C1 segment of cervical spinal cord (tissue), 14 donors: Measurements from ENCODE around the gene TNS3.
"Not testable (repeated sequence)": the region's sequence is repeated elsewhere in the genome, so short reads cannot be mapped to it uniquely, and the experiment has no call there.

Experiments
- DNase-seq, 14 donors: peaks; one replicate each; lab custom pipeline; 2025; lab: John Stamatoyannopoulos, UW

Gene TNS3

DNA sequence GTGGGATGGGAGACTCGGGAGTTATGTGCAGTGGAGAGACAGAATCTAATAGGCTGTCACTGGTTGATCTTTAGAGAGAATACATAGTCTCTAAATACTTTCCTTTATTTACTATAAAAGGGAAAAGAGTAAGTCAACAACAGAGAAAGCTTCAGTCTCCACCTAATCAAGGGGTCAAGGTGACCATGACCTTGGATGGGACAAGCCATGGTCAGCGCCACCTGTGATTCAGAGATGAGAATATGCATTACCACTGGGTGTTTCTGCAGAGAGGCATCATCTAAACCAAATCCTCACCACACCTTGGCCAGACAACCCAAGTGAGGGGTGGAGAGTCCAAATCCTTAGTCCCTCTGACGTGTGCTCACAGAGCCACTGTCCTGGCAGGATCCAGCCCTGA, 39.9 kb downstream of the TNS3 start:
- DNase-seq = no peak

DNA sequence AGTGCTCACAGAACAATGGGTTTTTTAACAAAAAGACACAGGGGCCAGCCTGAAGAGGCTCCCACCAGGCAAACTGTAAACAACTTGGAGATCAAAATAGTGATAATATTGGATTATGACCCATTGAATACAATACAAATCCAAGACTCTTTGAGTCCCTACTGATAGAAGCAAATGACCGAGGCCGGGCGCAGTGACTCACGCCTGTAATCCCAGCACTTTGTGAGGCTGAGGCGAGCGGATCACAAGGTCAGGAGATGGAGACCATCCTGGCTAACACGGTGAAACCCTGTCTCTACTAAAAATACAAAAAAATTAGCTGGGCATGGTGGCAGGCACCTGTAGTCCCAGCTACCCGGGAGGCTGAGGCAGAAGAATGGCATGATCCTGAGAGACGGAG, 40.4 kb downstream of the TNS3 start:
- DNase-seq = not testable (repeated sequence)

DNA sequence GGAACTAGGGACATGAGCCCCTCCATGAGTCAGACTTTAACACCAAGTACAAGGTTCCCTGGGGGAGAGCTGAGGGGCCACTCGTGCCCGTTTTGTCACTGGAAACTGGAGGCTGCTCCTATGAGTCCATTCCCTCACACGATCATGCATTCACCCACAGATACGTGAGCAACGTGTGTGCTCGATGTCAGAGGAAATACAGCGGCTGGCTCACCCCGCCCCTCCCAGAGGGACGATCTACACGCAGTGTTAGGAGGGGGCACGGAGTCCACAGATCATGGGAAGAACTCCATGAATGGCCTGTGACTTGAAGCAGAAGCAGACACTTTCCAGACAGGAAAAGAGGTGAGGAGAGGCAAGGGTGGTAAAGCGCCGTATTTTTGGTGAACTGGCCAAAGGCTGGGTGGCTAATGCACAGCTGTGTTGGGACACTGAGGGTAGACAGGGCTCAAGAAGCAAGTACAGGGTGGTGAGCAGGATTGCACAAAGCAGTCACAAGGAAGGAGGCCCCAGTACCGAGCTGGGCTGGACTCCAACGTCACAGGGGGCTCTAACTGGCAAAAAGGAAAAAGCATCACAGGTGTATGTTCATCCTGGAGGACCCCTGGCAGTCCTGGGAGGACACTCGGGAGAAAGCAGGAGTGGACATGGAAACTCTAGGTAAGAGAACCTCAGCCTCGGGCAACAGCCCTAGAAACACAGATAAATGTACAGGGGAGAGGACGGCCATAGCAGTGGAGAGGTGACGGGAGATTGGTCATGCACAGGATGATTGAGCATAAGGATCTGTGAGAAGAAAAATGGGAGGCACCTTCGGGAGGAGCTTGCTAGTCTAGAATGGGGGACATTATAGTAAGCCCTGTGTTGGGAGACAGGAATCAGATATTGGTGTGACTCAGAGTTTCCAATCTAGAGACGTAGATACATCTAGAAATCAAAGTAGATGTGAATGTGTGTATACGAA, 41.2 kb downstream of the TNS3 start:
- DNase-seq = no peak

DNA sequence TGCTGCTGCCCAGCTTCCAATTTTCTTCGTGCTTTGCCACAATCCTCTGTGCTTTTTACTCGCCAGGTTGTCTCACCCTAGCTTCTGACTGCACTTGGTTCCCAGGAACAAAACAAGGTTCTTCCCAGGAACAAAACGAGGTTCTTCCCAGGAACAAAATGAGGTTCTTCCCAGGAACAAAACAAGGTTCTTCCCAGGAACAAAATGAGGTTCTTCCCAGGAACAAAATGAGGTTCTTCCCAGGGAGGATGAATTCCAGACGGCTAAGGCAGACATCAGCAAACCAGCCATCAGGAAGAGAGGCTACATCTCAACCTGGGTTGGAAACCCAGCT, 41.9 kb downstream of the TNS3 start:
- no peak for DNase-seq

DNA sequence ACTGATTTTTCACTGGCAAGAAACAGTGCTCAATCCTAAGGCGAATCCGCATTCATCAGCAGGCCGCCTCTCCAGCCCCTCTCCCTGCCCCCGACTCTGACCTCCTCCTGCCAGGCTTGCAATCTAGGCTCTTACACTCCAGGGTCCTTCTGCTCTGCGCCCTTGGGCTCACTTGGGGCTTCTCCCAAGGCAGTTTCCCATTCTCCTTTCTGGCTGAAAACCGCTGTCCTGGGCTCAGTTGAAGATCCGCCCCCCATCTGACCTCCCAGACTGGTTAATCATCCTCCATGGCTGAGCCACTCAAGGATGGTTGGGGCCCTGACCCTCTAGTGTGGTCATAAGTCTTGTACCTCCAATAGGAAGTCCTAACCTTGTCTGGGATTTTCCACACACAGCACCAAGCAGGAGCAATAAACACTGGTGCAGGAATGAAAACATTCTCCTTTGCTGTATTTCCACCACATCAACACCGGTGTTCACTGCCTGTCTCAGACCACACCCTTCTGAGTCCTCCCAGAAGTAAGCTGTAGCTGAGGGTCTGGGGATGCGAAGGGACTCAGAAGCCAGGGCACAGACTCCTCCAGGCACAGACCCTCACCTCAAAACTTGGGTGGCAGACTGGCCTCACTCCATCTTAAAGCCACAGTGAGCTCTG, 42.4 kb downstream of the TNS3 start:
- no peak for DNase-seq

DNA sequence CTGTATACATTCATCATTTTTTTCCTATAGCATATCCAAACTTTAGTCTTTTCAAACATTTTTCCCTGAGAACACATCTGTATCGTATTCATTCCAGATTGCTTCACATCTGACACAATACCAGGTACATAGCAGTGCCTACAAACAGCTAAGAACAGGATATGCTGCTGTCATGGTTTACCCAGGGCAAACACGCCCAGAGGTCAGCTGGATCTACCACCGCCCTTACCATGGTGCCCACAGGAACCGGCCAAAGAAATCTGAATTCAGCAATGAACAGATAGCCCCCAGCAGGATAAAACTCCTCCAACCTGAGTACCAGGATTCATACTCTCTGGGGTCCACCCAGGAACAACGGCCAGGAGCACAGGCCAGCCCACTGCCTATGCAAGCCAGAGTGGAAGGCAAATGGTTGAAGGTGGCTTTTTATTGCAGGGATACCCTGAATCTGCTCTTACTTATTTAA, 43.0 kb downstream of the TNS3 start:
- DNase-seq = no peak

DNA sequence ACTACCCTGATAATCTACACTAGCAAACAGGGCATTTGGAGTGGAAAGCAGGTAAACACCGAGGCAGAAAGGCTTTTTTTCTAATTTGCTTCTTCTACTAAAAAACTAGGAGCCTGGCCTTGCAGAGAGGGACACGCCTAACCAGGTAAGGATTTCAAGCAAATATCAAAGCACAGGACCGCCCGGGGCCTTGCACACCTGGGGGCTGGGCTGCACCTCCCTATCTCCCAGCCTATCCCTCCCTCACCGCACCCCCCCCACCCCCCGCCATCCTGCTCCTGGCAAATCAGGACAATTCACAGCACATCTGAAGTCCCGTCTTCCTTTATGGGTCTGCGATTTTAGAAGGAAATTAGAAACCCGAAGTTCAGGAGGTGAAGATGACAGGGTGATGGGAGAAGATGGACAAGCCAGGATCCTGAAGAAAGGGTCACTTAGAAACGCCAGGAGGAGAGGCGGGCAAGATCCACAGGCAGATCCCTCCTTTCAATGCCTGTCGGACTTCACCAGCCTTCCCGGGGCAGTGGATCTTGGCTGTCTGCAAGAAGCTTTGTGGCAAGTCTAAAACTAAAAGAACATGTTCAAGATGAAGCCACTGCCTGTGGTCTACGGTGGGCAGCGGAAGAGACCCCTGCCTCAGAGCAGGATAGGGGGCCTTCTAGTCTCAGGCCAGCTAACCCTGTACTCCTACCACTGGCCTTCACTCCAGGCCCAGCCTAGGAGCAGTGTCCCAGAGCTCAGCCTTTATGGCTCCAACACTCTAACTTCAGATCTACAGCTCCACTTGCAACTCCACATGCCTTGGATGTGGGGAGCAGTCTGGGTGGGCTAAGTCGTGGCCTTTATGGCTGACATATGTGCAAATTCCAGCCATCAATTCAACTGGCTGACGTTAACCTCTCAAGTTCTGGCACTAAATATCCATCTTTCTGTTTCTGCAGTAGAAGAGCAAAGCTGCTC, 43.9 kb downstream of the TNS3 start:
- DNase-seq = no peak

DNA sequence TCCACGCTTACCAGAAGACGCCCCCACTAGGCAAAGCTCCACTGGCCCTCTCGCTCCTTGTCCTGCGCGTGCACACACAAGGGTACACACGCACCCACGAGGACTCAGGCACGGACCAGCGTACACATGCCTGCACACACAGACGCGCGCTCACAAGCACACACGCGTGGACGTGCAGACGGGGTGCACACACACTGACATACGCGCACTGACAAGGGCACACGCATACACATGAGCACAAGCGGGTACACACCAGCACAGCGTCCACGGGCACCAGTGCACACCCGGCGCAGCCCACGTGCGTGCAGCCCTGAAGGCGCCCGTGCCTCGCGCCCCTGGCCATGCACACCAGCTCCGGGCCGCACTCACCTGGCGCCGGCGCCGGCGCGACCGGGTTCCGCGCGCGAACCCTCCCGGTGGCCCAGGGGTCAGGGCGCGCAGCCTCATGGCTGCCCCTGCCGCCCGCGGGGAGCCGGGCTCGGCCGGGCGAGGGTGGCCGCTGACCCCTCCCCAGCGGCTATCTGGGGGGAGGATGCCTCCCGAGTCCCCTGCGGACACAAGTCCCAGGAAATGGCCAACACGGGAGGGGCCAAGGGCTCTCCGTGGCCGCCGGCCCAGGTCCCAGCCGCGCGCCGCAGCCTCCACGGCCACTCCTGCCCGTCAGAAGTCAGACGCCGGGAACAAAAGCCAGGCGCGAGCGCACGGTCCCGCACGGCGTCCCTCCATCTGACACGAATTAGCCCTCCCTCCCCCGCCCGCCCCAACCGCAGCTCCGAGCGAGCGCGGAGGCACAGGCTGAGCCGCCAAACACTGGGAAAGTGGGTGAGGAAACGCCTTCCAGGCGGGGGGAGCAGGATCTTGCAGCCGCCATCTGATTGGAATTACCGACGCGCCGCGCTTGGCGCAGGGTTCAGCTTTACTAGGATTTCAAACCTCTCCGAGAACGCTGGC, 45.0 kb downstream of the TNS3 start:
- DNase-seq = peak in 1 of 14 donors; percentile 21

DNA sequence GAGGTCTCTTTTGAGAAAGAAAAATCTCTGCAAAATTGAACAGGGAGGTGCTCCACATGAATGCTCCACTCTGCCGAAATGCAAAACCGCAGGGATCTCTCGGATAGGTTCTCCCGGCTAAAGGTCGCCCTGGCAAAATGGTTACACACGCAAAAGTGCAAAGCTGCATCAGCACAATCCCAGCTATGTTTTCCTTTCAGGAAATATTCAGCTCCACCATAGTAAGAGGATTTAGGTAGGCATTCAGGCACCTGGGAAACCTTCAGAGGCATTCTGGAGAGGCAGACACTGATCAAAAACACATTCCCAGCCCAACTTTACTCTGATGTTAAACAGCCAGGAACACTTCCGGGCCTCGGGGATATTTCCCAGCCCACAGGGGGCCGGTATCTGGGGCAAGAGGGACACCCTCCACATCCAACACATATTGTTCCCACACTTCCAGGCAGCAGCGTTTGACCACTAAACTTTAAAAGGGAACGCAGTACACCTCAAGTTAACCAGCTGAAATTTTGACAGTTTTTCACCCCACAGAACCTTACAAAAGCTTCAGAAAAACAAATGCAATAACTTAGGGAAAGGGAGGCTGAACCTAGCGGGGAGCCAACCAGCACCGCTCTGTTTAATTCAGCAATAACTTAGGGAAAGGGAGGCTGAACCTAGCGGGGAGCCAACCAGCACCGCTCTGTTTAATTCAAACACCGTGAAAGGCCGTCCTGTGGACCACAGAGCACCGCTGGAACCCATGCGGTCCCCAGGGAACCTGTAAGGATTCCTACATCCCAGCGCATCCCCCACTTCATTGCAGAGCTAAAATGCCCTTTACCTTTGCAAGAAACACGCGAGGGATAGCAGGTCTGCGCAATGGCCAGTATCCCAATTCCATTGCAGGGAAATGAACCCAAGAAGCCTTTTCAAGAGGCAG, 45.9 kb downstream of the TNS3 start:
- DNase-seq = no peak

DNA sequence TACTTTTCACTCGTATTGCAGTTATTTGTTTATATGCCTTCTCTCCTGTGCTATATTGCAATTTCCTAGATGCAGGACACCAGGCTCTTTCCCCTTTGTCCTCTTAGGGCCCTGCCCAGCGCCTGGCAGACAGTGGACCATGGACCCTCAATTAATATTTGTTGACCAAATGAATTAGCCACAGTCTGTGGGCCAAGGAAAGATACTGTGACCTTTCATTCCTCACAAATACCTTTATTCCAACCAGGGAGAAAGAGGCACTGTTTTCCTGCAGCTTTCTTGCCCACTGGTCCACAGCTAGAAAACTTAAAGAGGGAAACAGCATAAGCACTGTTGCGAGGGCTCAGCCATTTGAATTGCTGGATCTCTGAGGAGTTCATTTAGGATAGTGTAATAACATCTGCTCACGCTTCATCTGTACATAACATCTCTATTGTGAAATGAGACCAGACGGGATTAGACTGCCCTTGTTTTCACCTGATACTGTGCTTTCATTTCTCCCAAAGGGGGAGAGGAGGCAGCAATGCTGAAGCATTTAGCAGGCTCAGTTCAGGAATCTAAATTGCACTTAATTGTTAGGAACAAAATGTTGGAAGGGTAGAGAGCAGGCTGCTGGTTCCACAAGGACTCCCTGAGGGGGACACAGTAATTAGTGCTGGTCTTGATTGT, 46.7 kb downstream of the TNS3 start:
- no peak for DNase-seq

DNA sequence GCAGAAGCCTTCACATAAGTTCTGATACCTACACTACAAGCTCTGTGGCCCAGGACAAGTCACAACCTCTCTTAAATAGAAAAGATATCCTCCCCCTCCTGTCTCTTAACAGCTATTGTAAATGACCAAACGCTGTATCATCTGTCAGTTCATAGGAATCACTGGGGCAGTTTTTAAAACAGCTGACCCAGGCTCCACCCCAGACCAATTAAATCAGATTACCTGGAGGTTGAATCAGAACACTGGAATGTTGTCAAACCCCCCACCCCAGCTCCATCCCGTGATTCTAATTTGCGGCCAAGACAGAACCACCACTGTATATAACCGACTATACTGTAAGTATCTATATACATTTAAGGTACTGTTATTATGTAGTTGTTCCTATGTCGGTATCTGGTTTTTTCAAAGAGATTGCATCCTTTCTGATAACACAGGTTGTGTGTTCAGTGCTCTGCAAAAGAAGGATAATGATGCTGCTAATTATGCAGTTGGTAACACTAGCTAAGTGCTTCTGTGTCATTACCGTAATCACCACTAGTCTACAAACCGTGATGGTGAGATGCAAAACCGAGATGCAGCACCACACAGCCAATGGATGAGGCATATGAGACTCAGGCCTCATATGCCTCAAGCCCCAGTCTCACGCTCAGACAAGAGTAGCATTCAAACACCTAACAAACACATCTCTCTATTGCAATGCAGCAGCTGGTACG, 47.4 kb downstream of the TNS3 start:
- no peak for DNase-seq

DNA sequence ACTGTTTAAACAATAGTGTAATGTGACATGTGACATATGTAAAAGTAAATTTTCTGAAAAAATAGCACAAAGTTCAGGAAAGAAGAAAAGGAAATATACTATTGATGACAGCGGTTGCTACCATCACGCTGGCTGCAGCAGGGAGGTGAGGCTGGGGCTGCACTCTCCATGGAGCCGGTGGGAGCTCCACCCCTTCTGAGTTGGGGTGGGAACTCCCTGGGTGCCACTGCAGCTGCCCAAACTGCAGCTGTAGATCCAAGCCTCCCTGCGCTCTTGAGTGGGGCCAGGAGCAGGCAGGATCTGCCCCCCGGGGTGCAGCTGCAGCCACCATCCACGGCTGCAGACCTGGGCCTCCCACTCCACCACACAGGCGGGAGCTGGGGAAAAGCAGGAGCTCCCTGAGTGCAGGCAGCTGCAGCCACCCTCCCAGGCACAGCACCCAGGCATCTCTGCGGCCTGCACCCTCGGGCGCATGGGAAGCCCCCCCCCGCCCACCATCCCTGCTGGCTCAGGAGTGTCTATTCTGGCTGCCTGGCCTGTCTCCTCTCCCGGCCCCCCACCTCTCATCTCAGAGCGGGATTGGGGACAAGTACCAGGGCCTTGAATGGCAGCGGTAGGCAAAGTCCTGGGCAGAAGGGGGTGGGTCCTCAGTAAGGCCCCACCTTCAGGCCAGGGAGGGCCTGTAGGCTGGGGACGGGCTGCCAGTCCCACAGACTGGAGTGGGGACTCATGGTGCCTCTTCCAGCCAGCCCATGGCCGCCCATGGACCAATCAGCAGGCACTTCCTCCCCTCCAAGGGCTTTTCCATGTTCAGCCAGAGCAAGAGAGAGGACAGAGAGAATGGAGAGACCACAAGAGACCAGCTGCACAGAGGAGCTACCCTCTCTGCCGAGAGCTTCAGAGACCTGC, 50.1 kb downstream of the TNS3 start:
- DNase-seq = no peak

DNA sequence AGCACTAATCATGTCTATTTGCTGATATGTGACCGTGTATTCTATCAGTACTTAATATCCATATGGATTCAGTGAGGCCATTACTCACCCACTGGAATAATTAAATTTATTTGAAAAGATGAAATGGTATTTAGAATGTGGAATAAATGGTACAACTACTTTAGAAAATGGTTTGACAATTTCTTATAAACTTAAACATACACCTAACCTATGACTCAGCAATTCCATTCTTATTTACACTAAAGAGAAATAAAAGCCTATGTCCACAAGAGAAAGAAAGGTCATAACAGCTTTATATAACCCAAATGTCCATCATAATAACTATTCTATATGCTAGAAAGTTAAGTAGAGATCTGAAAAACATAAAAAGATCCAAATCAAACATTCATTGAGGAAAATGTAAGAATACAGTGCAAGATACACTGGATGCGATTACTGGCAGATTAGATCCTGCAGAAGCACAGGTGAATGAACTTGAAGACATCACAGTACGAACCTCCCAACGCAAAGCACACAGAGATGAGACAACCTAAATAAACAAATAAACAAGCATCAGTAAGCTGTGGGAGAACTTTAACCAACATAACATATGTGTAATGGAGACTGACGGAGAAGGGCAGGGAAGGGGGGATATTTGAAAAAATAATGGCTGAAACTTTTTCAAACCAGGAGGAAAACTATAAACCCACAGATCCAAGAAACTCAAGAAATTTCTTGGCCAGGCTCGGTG, 51.9 kb downstream of the TNS3 start:
- no peak for DNase-seq

DNA sequence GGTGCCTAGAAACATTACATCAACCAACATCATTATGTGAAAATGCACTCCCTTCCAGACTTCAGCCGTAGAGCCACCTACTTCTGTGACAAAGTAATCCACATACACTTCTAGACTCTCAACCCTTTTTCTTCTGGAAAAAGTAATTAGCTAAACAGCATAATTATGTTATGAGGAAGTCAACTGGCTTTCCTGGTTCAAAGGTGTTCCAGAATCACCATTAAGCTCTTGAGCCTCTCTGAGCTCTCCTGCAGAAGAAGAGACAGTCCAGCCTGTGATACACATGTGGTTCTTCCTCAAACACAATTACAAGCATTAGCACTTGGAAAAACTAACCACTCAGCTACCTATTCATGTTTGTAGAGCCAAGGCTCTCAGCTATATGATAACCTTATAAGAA, 52.5 kb downstream of the TNS3 start:
- DNase-seq = no peak

DNA sequence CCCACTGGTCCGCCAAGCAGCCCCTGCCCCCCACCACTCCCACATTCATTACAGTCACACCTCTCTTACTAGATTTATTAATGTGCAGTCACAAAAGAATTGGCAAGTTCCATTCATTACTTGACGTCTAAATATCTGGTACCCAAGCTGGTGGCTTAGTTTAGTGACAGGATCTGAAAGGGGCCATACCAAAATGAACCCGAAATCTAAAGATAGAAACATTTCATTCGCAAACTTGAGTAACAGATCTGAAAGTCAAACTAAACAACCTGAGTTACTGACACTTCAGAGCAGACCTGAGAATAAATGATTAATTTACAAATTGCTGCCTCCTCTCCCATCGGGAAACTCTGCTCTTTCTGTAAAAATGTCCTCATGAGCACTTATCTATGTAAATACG, 53.4 kb downstream of the TNS3 start:
- DNase-seq = no peak

DNA sequence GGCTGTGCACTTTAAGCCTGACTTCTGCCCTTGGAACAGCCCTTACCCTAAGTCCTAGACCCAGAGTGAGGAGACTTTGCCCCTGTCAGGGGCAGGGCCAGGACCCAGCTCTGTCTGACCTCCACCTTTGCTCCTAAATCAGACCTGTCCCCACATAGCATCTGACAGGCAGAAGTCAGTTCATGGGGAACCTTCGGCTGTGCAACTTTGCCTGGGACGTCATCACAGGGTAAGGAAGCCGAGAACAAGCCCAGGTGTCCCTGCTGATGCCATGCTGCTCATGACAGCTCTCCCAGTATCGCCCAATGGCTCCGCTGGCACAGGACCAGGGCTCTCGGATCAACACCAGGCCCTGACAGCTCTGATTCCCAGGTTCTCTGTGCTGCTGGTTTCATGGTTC, 55.4 kb downstream of the TNS3 start:
- no peak for DNase-seq
